ENCODE measurements around the gene SLC12A8. TPM values are rescaled to one million over a fixed set of nuclear protein-coding genes. Genes with fewer than 3 reads are reported as not detected.

The SLC12A8 gene, protein sequence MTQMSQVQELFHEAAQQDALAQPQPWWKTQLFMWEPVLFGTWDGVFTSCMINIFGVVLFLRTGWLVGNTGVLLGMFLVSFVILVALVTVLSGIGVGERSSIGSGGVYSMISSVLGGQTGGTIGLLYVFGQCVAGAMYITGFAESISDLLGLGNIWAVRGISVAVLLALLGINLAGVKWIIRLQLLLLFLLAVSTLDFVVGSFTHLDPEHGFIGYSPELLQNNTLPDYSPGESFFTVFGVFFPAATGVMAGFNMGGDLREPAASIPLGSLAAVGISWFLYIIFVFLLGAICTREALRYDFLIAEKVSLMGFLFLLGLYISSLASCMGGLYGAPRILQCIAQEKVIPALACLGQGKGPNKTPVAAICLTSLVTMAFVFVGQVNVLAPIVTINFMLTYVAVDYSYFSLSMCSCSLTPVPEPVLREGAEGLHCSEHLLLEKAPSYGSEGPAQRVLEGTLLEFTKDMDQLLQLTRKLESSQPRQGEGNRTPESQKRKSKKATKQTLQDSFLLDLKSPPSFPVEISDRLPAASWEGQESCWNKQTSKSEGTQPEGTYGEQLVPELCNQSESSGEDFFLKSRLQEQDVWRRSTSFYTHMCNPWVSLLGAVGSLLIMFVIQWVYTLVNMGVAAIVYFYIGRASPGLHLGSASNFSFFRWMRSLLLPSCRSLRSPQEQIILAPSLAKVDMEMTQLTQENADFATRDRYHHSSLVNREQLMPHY
- polyA plus RNA-seq, result not detected

DNA sequence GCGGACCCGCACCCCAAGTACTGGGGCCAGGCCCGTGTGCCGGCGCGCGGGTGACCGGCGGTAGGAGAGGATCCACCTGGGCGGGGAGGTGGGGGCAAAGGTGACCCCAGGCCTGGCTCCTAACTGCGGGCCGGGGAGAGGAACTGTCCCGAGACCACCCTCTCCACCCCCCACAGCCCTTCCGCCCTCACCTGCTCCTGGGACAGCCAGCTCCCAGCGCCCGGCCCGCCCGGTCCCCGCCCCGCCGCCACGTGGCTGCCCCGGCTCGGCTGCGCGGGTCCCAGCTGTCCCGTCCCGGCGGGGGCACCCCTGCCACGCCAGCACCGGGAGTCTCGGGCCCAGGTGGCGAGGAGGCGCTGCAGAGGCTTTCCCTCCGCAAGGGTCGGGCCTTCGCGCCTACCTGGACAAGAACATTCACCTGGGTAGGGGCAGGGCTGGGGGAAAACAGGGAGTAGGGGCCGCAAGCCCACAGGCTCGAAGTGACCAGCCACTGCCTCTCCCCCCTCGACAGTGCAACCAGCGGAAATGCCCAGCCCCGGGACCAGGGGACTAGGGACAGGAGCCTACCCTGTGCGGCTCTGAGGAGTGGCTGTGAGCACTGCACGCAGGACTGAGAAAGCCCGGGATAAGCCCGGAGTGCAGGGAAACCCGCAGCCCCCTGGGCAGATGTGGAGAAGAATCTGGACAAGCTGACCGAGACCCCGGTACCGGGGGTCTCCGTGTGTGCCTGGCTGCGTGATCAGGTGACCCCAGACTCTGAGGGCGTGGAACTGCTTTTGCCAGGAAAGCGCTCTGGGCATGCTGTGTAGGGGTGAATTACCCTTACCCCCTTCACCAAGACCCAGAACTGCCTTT is at the start of gene SLC12A8:
TSS of gene SLC12A8 (minus strand) at position 240 of the 855 bp plus-strand sequence. CDS start 1,399 bp downstream, outside the sequence.
- no peaks in the 10 kb centered on the region for H3K9me3 Mint-ChIP-seq
- H3K4me3 Mint-ChIP-seq, result peak within 1 kb of the TSS; percentile 1 to 78 (median 38)
- H3K36me3 Mint-ChIP-seq, result peaks cover 2% of the 10 kb centered on the region
- no peak within 1 kb of the TSS for H3K27ac Mint-ChIP-seq
- peaks cover 4 to 15% (median 8%) of the 10 kb centered on the region in 3 donors for H3K4me1 Mint-ChIP-seq
- peaks cover 30% of the 10 kb centered on the region for H3K27me3 Mint-ChIP-seq

DNA sequence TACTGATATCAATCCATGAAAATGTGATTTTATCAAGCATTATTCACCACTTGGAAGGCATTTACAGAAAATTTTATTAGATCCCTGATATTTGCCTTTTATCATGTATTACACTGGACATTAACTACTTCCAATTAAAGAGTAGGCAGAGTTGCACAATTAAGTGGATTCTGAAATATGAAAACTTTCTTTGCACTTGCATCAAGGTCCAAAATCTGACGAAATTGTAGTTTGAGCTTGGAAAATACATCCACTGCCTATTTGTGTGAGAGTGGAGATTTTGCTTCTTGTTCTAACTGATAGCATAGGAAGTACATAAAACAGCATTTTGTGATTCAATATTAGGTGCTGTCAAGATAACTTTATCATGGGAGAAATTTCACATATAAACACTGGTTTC is 49.6 kb upstream of the SLC12A8 start:
- H3K4me1 Mint-ChIP-seq, result peaks cover 2 to 6% (median 4%) of the 10 kb centered on the region in 3 donors
- H3K9me3 Mint-ChIP-seq, result peaks cover 0 to 7% (median 0%) of the 10 kb centered on the region in 3 donors
- H3K27me3 Mint-ChIP-seq, result no peaks in the 10 kb centered on the region
- no peak overlapping the region for H3K27ac Mint-ChIP-seq
- H3K4me3 Mint-ChIP-seq, result no peak overlapping the region
- H3K36me3 Mint-ChIP-seq, result peaks cover 21% of the 10 kb centered on the region

DNA sequence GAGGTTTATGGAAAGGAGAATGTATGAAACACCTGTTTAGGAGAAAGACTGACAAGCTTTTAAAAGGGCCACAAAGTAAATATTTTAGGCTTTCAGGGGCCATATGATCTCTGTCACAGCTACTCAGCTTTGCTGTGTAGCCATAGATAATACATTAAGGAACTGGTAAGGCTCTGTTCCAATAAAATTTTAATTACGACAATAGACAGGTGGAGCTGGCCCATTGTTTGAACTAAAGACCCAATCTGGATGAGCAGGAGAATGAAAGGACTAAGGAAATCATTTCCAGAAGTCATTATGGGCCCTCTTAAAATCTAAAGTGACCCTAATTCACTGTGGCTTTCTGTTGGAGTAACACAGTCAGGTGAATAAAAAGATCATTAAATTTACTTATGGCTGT is 48.5 kb upstream of the SLC12A8 start:
- Mint-ChIP-seq H3K27me3 (no peaks in the 10 kb centered on the region), H3K36me3 (peaks cover 25% of the 10 kb centered on the region), H3K4me1 (peaks cover 0 to 2% (median 1%) of the 10 kb centered on the region in 3 donors), H3K27ac (no peak overlapping the region), H3K4me3 (no peak overlapping the region), H3K9me3 (peaks cover 0 to 7% (median 0%) of the 10 kb centered on the region in 3 donors)

DNA sequence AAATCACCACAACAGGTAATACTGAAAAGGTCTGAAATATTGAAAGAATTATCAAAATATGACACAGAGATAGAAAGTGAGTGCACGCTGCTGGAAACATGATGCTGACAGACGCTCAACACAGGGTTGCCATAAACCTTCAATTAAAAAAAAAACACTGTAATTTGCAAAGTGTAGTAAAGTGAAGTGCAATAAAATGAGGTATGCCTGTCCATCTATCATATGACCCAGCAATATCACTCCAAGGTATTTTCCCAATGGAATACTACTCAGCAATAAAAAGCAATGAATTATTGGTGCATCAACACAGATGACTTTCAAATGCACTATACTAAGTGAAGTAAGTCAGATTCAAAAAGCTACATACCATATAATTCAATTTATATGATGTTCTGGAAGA is 47.6 kb upstream of the SLC12A8 start:
- peaks cover 25% of the 10 kb centered on the region for H3K36me3 Mint-ChIP-seq
- peaks cover 0 to 2% (median 1%) of the 10 kb centered on the region in 3 donors for H3K4me1 Mint-ChIP-seq
- H3K27me3 Mint-ChIP-seq, result no peaks in the 10 kb centered on the region
- H3K27ac Mint-ChIP-seq, result no peak overlapping the region
- H3K9me3 Mint-ChIP-seq, result peaks cover 0 to 7% (median 0%) of the 10 kb centered on the region in 3 donors
- H3K4me3 Mint-ChIP-seq, result no peak overlapping the region

DNA sequence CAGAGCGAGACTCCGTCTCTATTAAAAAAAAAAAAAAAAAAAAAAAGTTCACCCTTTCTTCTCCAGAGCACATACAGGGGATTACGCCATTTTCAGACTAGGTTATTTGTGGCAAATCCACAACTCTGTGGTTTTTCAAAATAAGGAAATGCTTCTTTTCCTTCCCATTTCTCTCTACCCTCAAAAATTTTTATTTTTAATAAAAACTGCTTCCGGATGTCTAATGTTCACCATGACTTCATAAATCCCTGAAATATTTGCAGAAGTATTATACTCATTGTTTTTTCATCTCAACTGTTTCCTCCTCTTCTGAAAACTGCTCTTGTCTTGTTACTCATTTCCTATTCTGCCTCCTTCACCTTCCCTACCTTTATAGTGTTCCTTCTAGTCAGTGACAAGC is 45.0 kb upstream of the SLC12A8 start:
- H3K27me3 Mint-ChIP-seq, result no peaks in the 10 kb centered on the region
- peaks cover 21% of the 10 kb centered on the region for H3K36me3 Mint-ChIP-seq
- H3K4me1 Mint-ChIP-seq, result peaks cover 1 to 4% (median 2%) of the 10 kb centered on the region in 3 donors
- no peak overlapping the region for H3K4me3 Mint-ChIP-seq
- peak overlapping the region in 1 of 3 donors; percentile 73 for H3K27ac Mint-ChIP-seq
- peaks cover 0 to 7% (median 0%) of the 10 kb centered on the region in 3 donors for H3K9me3 Mint-ChIP-seq

DNA sequence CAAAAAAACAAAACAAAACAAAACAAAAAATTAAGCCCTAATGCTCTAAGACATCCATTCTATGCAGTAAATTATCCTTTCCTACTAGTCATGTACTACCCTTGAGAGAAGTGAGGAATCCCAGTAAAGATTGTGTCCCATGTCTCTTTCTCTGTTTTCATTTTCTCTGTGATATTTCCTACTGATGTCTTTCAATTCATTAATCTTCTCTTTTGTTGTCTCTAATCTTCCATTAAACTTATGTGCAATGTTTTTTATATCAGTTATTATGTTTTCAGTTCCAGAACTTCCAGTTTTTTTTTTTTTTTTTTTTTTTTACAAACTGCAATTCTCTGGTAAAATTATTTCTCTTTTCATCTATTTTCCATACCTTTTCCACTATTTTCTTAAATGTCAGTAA is 44.1 kb upstream of the SLC12A8 start:
- H3K4me1 Mint-ChIP-seq, result peaks cover 1 to 4% (median 2%) of the 10 kb centered on the region in 3 donors
- peak overlapping the region in 1 of 3 donors; percentile 5 for H3K27ac Mint-ChIP-seq
- peak overlapping the region in 1 of 4 donors; percentile 13 for H3K4me3 Mint-ChIP-seq
- H3K27me3 Mint-ChIP-seq, result no peaks in the 10 kb centered on the region
- H3K36me3 Mint-ChIP-seq, result peaks cover 21% of the 10 kb centered on the region
- peaks cover 0 to 7% (median 0%) of the 10 kb centered on the region in 3 donors for H3K9me3 Mint-ChIP-seq

DNA sequence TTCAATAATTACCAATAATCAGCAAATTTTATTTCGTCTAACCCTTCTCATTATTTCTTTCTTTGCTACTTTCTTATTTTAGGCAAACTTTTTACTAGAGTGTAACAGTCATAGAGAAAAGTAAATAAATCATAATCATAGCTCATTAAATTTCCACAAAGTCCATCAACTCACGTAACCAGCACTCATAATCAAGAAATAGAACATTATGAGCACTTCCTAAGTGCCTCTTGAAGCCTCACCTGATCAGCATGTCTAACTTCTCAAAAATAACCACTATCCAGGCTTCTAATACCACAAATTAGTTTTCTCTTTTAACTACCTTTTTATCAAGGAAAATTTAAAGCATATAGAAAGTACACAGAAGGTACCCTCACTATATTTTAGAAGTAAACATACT is 38.4 kb upstream of the SLC12A8 start:
- H3K4me3 Mint-ChIP-seq, result no peak overlapping the region
- peaks cover 0 to 4% (median 3%) of the 10 kb centered on the region in 3 donors for H3K4me1 Mint-ChIP-seq
- H3K36me3 Mint-ChIP-seq, result no peaks in the 10 kb centered on the region
- H3K27me3 Mint-ChIP-seq, result no peaks in the 10 kb centered on the region
- H3K27ac Mint-ChIP-seq, result peak overlapping the region in 1 of 3 donors; percentile 41
- H3K9me3 Mint-ChIP-seq, result peaks cover 0 to 5% (median 0%) of the 10 kb centered on the region in 3 donors

DNA sequence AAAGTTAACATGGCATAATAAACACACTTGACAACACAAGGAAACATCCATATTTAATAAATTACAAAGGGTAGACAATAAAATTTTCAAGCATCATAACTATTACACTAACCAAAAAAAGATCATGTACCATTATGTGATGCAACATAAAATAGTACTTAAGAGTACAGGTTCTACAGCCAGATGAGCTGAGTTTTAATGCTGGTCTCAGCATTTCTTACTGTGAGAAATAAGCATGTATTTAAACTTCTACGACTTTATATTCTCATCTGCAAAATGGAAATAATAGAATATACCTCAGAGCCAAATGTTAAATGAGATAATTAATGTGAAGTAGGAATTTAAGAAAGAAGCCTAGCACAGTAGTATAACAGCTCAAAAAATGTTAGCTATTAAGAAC is 33.7 kb upstream of the SLC12A8 start:
- no peak overlapping the region for H3K4me3 Mint-ChIP-seq
- no peaks in the 10 kb centered on the region for H3K27me3 Mint-ChIP-seq
- peaks cover 0 to 3% (median 0%) of the 10 kb centered on the region in 3 donors for H3K4me1 Mint-ChIP-seq
- H3K36me3 Mint-ChIP-seq, result no peaks in the 10 kb centered on the region
- H3K9me3 Mint-ChIP-seq, result peaks cover 0 to 5% (median 0%) of the 10 kb centered on the region in 3 donors
- no peak overlapping the region for H3K27ac Mint-ChIP-seq

DNA sequence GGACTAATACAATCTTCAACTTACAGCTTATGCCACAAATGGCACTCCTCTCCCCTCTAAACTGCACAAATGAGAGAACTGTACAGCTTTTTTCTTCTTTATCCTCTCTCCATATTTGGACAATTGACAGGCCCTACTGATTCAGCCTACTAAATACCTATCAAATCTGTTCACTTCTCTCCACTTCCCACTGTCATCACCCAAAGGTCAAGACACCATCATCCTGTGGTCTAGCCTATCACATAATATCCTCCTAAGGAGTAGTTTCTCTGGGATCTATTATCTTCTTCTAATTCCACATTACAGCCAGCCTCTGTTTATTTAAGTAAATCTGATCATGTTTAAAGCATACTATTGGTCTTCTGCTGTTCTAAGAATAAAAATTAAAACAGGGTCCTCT is 33.0 kb upstream of the SLC12A8 start:
- Mint-ChIP-seq H3K9me3 (peaks cover 0 to 5% (median 0%) of the 10 kb centered on the region in 3 donors), H3K27ac (peak overlapping the region in 2 of 3 donors; percentile 27 to 46), H3K4me3 (no peak overlapping the region), H3K27me3 (no peaks in the 10 kb centered on the region), H3K36me3 (no peaks in the 10 kb centered on the region), H3K4me1 (peaks cover 0 to 5% (median 0%) of the 10 kb centered on the region in 3 donors)

DNA sequence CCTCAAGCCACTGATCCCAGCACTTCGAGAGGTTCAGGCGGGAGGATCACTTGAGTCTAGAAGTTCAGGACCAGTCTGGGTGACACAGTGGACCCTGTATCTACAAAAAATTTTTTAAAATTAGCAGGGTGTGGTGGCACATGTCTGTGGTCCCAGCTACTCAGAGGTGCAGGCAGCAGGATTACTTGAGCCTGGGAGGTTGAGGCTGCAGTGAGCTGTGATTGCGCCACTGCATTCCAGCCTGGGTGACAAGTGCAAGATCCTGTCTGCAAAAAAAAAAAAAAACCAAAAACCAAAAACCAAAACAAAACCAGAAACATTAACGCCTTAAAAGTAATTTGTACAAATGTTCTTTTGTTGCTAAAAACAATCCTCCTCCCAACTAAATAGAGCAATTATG is 27.9 kb upstream of the SLC12A8 start:
- H3K27ac Mint-ChIP-seq, result no peak overlapping the region
- H3K4me3 Mint-ChIP-seq, result no peak overlapping the region
- peaks cover 0 to 4% (median 0%) of the 10 kb centered on the region in 3 donors for H3K9me3 Mint-ChIP-seq
- peaks cover 0 to 2% (median 0%) of the 10 kb centered on the region in 3 donors for H3K4me1 Mint-ChIP-seq
- peaks cover 2% of the 10 kb centered on the region for H3K36me3 Mint-ChIP-seq
- H3K27me3 Mint-ChIP-seq, result no peaks in the 10 kb centered on the region

DNA sequence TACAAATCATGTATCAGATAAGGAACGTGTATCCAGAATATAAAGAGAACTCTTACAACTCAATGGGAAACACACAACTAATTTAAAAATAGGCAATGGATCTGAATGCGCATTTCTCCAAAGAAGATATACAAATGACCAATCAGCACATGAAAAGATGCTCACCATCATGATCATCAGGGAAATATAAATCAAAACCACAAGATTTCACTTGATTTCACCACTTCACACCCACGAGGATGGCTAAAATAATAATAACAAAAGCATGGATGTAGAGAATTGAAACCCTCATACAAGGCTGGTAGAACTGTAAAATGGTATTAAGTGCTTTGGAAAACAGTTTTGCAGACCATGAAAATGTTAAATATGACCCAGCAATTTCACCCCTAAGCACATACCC is 26.7 kb upstream of the SLC12A8 start:
- peaks cover 0 to 4% (median 0%) of the 10 kb centered on the region in 3 donors for H3K9me3 Mint-ChIP-seq
- H3K27me3 Mint-ChIP-seq, result no peaks in the 10 kb centered on the region
- no peak overlapping the region for H3K27ac Mint-ChIP-seq
- H3K4me3 Mint-ChIP-seq, result no peak overlapping the region
- H3K4me1 Mint-ChIP-seq, result peaks cover 0 to 2% (median 0%) of the 10 kb centered on the region in 3 donors
- H3K36me3 Mint-ChIP-seq, result peaks cover 3% of the 10 kb centered on the region

DNA sequence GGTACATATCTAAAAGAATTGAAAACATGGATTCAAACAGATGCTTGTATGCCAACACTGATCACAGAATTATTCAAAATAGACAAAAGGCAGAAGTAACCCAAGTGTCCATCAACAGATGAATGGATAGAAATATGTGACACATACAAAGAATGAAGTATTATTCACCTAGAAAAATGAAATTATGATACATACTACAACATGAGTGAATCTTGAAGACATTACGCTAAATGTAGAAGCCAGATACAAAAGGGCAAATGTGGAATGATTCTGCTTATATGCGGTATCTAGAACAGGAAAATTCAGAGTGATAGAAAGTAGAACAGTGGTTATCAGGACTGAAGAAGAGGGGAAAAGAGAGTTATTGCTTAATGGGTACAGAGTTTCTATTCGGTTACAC is 26.2 kb upstream of the SLC12A8 start:
- no peak overlapping the region for H3K27ac Mint-ChIP-seq
- H3K36me3 Mint-ChIP-seq, result peaks cover 4% of the 10 kb centered on the region
- H3K27me3 Mint-ChIP-seq, result no peaks in the 10 kb centered on the region
- peaks cover 0 to 4% (median 0%) of the 10 kb centered on the region in 3 donors for H3K9me3 Mint-ChIP-seq
- no peak overlapping the region for H3K4me3 Mint-ChIP-seq
- H3K4me1 Mint-ChIP-seq, result peaks cover 0 to 2% (median 0%) of the 10 kb centered on the region in 3 donors

DNA sequence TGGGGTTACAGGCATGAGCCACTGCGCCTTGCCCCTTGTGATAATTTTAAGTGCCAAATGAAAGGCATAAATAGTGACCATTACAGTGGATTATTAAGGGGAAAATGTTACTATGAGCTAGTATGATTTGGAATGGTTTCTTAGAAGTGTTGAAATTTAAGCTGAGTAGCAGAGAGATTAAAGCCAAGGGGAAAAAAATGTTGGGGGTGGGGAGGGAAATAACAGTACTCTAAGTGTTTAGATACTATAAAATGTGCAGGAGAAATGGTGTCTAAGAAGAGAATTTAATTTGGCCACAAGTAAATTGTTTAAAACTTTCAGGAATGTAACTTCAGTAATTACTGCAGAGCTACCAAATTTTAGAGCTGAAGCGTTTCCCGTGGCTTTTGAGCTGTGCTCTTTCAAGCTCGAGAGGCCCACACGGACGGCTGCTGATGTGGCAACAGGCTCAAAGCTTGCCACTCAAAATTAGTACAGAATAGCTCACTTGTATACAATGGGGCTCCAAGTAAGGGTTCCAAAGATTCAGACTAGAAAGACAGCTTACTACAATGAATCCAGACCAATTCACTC is 23.9 kb upstream of the SLC12A8 start:
- Mint-ChIP-seq H3K4me3 (no peak overlapping the region), H3K4me1 (peaks cover 0 to 2% (median 0%) of the 10 kb centered on the region in 3 donors), H3K9me3 (peaks cover 0 to 4% (median 0%) of the 10 kb centered on the region in 3 donors), H3K27me3 (no peaks in the 10 kb centered on the region), H3K27ac (peak overlapping the region in 1 of 3 donors; percentile 35), H3K36me3 (peaks cover 5% of the 10 kb centered on the region)

DNA sequence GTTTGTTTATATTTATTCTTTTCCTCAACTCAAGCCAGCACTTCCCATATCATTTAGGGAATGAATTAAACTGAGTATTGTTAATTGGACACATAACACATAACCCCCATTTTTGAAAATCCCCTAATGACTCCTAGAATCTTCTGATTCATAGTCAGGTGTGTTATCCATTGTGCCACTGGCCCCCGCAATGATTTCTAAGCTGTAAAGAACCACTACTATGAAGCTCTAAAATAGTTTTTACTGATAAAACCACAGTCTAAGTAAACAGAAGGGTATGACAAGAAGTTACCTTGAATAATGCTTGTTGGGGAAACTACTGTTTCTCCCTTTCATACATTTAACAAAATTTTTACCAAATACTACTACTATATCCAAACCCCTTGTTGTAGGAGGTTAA is 22.3 kb upstream of the SLC12A8 start:
- peaks cover 0 to 4% (median 0%) of the 10 kb centered on the region in 3 donors for H3K9me3 Mint-ChIP-seq
- H3K36me3 Mint-ChIP-seq, result peaks cover 5% of the 10 kb centered on the region
- no peaks in the 10 kb centered on the region for H3K4me1 Mint-ChIP-seq
- no peak overlapping the region for H3K27ac Mint-ChIP-seq
- H3K27me3 Mint-ChIP-seq, result no peaks in the 10 kb centered on the region
- no peak overlapping the region for H3K4me3 Mint-ChIP-seq
